Measurements from ENCODE around the gene SUSD6.
"Not testable (repeated sequence)": the region's sequence is repeated elsewhere in the genome, so short reads cannot be mapped to it uniquely, and the experiment has no call there.

SUSD6 gene

DNA sequence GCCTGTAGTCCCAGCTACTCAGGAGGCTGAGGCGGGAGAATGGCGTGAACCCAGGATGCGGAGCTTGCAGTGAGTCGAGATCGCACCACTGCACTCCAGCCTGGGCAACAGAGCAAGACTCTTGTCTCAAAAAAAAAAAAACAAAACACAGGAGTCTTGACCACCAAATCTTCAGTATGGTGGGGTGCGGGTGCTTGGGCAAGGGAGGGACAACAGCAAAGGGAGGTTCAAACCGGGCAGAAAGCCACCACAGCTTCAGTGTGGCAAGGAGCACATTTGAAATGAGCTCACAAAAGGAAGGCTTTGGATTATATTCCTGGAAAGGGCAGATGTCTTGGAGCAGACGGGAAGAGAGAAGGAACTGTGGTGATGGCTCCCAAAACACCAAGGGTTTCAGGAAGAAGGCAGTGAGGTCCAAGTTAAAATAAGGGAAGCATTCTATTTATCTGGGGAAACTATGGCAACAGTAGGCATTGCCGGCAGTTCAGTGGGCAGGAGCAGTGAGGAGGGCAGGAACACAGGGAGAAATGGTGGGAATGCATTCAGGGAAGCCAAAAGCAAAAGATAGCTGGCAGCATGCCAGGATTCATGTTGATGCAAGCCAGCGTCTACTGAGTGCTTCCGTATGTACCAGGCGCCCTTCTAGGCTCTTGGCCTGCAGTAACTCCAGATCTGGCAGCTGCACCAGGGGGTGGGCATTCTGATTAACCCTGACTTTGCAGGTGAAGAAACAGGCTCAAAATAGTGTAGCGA lies 104.5 kb downstream of the SUSD6 start:
- peak; percentile 69 for DNase-seq

- DNase-seq: peak; percentile 34
Measured at GRCh38 chr14:69716478-69717187, 105.2 kb downstream of the SUSD6 start.

DNA sequence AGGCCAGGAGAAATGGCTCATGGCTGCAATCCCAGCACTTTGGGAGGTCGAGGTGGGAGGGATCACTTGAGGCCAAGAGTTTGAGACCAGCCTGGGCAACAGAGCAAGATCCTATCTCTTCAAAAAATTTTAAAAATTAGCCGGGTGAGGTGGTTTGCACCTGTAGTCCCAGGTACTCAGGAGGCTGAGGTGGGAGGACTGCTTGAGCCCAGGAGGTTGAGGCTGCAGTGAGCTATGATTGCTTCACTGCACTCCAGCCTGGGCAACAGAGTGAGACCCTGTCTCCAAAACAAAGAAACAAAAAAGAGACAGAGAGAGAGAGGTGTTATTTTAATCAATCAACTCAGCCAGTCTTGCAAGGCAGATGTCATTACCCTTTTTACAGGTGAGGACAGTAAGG lies 107.2 kb downstream of the SUSD6 start:
- not testable (repeated sequence) for DNase-seq

DNA sequence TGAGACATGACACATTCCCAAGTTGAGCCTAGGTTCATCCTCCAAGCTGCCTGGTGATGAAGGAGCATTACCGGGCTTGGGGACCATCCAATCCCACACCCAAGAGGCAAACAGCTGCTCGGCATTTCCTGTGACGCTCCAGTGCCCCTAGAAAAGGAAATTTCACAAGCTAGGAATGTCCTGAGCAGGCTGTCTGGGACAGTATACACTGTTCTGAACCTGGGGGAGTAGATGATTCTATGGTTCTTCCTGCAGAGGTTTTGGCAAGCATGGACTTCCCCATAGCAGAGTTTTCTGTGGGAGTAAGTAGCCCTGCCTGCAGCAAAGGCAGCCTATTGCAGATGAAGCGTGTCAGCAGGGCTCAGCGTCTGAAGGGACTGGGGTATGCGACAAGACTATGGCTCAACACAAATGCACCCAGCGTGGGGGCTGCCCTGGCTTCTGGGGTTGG lies 108.1 kb downstream of the SUSD6 start:
- no peak for DNase-seq

GRCh38 chr14:69720912-69721311 lies 109.5 kb downstream of the SUSD6 start:
- DNase-seq: no peak

DNA sequence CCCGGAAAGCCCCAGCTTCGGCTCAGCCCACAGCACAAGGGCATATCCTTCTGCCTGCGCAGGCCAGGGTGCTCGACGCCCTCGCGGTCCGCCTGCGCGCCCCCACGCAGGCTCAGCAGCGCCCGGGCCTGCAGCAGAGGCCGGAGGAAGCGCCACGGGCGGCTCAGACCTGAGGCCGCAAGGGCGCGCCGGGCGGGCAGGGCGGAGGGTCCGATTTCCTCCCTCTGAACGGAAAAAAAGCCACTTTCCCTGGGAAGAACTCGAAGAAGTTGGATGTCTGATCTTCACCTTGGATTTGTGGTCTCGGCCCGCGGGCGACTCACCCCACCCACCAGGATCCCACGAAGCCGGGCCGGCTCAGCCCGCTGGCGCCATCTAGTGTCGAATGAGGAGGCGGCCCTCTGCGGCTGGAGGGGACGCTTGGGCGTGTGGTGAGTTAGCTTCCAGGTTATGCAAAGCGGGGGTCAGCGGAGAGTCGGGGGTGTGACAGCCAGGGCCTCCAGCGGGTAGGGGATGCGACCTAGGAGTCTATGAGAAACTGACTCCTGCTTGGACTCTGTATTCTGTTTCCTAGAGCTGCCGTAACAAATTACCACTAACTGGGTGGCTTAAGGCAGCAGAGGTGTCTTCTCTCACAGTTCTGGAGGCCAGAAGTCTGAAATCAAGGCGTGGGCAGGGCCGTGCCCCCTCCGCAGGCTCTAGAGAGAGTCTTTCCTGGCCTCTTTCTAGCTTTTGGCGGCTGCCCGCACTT lies 115.5 kb downstream of the SUSD6 start:
- peak; percentile 82 for DNase-seq

- DNase-seq: no peak
Measured at GRCh38 chr14:69727860-69728259, 116.5 kb downstream of the SUSD6 start.

DNA sequence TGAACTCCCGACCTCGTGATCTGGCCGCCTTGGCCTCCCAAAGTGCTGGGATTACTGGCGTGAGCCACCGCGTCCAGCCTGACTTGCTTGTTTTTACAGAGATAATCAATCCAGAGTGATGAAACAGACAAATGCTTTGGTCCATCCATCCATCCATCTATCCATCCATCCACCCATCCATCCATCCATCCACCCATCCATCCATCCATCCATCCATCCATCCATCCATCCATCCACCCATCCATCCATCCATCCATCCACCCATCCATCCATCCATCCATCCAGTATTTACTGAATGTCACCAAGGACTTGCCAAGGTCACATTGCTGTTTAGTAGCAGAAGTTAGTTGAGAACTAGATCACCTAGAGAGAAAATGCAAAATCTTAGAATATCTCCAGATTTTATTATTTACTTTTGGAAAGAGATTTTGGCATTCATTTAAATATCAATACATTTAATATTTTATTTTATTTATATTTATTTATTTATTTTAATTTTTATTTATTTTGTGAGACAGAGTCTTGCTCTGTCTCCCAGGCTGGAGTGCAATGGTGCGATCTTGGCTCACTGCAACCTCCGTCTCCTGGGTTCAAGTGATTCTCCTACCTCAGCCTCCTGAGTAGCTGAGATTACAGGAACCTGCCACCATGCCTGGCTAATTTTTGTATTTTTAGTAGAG lies 120.7 kb downstream of the SUSD6 start:
- DNase-seq: not testable (repeated sequence)

GRCh38 chr14:69736405-69736804 lies 125.0 kb downstream of the SUSD6 start:
- DNase-seq: not testable (repeated sequence)

DNA sequence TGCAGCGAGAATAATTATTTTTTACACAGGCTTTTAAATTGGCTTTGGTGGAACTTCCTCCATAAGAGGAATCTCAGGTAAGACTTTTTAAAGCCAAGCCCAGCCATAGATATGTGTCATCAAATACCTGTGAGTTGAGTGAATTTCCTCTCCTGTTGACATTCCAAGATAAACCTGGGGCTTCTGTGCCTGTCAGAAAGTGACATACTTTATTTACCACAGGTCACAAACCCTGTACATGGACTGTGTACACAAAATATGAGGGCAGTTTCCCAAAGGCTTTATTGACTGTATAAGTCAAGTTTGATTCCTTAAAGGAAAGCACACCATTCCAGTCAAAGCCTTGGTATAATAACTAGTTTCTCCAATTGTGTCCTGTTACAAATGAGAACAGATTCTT lies 129.7 kb downstream of the SUSD6 start:
- DNase-seq: no peak

- peak; percentile 35 for DNase-seq
Measured at GRCh38 chr14:69749956-69750355, 138.6 kb downstream of the SUSD6 start.

DNA sequence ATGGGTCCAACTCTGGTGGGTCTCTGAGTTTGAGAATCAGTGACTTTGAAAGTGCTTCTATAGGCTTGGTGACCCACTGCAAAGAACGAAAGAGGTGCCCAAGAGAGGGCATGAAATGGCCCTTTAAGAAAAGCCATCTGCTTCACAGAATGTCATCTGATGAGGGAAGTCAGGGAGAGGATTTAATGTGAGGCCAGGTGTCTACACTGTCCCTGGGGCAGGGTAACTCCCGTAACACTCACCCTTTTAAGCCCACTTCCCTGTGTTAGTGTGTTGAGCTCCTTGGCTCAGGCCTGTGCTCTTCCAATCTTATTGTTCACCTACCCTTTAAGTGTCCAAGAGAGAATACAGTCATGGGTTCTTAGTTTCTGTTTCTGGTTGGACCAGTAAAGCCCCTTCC lies 139.1 kb downstream of the SUSD6 start:
- peak; percentile 7 for DNase-seq

- no peak for DNase-seq
Measured at GRCh38 chr14:69752773-69753172, 141.4 kb downstream of the SUSD6 start.

DNA sequence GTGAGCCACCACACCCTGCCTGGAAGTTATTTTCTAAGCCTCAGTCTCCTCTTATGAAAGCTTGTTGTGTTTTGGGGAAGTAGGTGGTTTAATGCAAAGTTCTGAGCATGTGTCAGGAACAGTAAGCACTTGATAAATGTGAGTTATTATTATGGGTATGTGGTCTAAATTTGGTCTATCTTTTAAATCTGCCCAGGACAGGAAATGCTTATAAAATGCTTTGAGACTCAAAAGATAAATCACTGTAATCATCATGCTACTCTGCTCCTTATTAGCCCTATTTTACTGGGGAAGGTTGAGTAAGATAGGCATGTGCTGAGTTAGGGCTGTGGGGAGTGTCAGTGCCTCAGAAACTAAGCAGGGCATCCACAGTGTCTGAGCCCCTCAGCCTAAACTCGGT lies 142.5 kb downstream of the SUSD6 start:
- no peak for DNase-seq

- no peak for DNase-seq
Measured at GRCh38 chr14:69754487-69754886, 143.1 kb downstream of the SUSD6 start.

- DNase-seq: no peak
Measured at GRCh38 chr14:69755296-69755695, 143.9 kb downstream of the SUSD6 start.

GRCh38 chr14:69755784-69756183 lies 144.4 kb downstream of the SUSD6 start:
- DNase-seq: no peak

DNA sequence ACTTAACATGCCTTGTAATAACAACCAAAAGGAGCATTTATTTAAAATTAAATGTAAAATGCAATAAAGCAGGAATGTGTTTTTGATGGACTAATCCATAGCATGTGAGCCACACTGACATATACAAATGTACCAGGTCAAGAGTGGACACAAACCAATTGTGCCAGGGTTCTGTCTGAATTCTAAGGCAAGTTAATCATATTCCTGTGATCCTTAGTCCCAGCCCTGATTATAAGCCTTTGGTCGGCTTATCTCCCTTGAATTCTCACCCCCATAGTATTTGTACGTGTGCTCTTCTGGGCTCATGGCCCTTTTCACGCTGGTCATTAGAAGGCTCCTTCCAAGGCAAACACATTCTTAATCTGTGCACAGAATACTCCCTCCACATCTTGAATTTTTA lies 144.9 kb downstream of the SUSD6 start:
- no peak for DNase-seq

GRCh38 chr14:69760810-69761209 lies 149.4 kb downstream of the SUSD6 start:
- DNase-seq: no peak

DNA sequence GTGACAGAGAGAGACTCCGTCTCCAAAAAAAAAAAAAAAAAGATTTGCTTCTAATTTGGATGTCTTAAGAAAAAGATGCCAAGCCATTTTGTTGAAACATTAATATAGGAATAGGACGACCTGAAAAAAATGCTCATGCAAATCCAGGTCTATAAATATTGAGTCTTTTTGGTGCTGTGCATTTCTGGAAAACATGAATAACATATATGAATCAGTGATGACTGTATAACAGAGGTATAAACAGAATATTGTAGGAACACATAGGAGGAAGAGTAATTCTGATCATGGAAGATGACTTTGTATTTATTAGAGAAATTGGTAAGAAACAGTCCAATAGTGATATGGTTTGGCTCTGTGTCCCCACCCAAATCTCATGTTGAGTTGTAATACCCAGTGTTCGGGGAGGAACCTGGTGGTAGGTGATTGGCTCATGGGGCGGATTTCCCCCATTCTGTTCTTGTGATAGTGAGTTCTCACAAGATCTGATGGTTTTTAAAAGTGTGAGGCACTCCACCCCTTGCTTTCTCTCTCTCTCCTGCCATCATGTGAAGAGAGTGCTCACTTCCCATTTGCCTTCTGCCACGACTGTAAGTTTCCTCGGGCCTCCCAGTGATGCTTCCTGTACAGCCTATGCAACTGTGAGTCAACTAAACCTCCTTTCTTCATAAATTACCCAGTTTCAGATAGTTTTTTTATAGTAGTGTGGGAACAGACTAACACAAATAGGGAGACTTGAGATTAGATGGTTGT lies 152.5 kb downstream of the SUSD6 start:
- no peak for DNase-seq
